K562 (cell line): ENCODE measurements around the gene NXPH4. TPM values are rescaled to one million over a fixed set of nuclear protein-coding genes. Genes with fewer than 3 reads are reported as not detected.

Experiments
- ATAC-seq: fragments of 200-7000 bp; cut with Tn5 transposase; 3 replicates; pipeline ENCODE4 v1.9.1; 2020; ENCODE audit warnings: moderate library complexity
- BruUV-seq: library from RNA; stranded (reverse); fragments of 400-500 nt; replicated peaks from 2 replicates; lab custom pipeline; 2021; lab: Mats Ljungman, UMichigan
- CTCF ChIA-PET: fragments of 300-600 bp; formaldehyde crosslinking; extraction: SDS; loops from one replicate; lab custom pipeline; 2021; ENCODE audit warnings: low intra/inter-chr PET ratio; lab: Yijun Ruan, JAX
- POLR2A ChIA-PET: fragments of 300-600, 350-650 bp; sonication (Branson Sonifier 250); formaldehyde crosslinking; extraction: SDS; loops from one replicate; lab custom pipeline; 2021; ENCODE audit warnings: antibody characterized with exemption, inconsistent platforms; lab: Yijun Ruan, JAX
- DNase-seq, 4 experiments: peaks; one replicate each; pipeline versions ENCODE4 v3.0.0 to v3.0.0-alpha.2; 2011 to 2018; ENCODE audit warnings: low spot score in 3 of 4, mixed read lengths in 3 of 4; ENCODE audit errors: extremely low read depth in 1 of 4
- FAIRE-seq: peaks from 2 replicates; lab custom pipeline; 2011; peaks lifted over from hg19 to GRCh38; lab: Jason Lieb, UNC
- H2AFZ ChIP-seq: 2 replicates; pipeline ENCODE4 v1.6.0; 2011; ENCODE audit warnings: low read depth, low read length, control low read depth, inconsistent platforms
- H3K27ac ChIP-seq: fragments of 200-600 bp; 3 replicates; pipeline ENCODE4 v1.8.0; 2011; ENCODE audit warnings: low read depth, mild to moderate bottlenecking, control low read depth, inconsistent platforms, low read length, moderate library complexity, mixed read lengths; ENCODE audit errors: extremely low read depth
- H3K27me3 ChIP-seq, 2 experiments: fragments of 300-600 bp in 1 of 2; 2 replicates in 1 of 2; 3 replicates in 1 of 2; pipeline versions ENCODE4 v1.6.0 to v1.8.0; 2011; ENCODE audit warnings: inconsistent platforms in 2 of 2, low read length in 2 of 2, mild to moderate bottlenecking in 1 of 2, mixed read lengths in 1 of 2, moderate library complexity in 1 of 2; ENCODE audit not compliant: control insufficient read depth in 2 of 2, insufficient read depth in 2 of 2
- H3K36me3 ChIP-seq: fragments of 300-600 bp; 3 replicates; pipeline ENCODE4 v1.8.0; 2011; ENCODE audit warnings: mild to moderate bottlenecking, low read length, inconsistent platforms; ENCODE audit not compliant: control insufficient read depth, insufficient read depth
- H3K4me1 ChIP-seq, 2 experiments: fragments of 200-600 bp in 1 of 2; replicated peaks in 1 of 2; 2 replicates in 1 of 2; 3 replicates in 1 of 2; pipeline versions ENCODE4 v1.5.1 to v1.8.0; 2011; ENCODE audit warnings: inconsistent platforms in 2 of 2, low read length in 2 of 2, mild to moderate bottlenecking in 1 of 2, mixed read lengths in 1 of 2, moderate library complexity in 1 of 2; ENCODE audit not compliant: control insufficient read depth in 2 of 2, insufficient read depth in 2 of 2
- H3K4me2 ChIP-seq: 2 replicates; pipeline ENCODE4 v1.6.1; 2011; ENCODE audit warnings: low read length, control low read depth, inconsistent platforms, mixed read lengths; ENCODE audit not compliant: insufficient read depth
- H3K4me3 ChIP-seq: fragments of 200-600 bp; sonication (generic), shearing (Covaris generic); 2 replicates; pipeline ENCODE4 v1.5.1; 2016; ENCODE audit warnings: control low read depth, inconsistent platforms
- H3K79me2 ChIP-seq: fragments of 200-600 bp; 3 replicates; pipeline ENCODE4 v1.8.0; 2011; ENCODE audit warnings: low read length, inconsistent platforms; ENCODE audit not compliant: control insufficient read depth, insufficient read depth
- H3K9ac ChIP-seq, 2 experiments: 2 replicates each; pipeline versions ENCODE4 v1.6.0 to v1.6.1; 2011; ENCODE audit warnings: low read depth in 2 of 2, low read length in 2 of 2, control low read depth in 1 of 2, inconsistent platforms in 1 of 2, mild to moderate bottlenecking in 1 of 2, mixed read lengths in 1 of 2; ENCODE audit not compliant: insufficient read depth in 1 of 2
- H3K9me1 ChIP-seq: one replicate; pipeline ENCODE4 v1.6.0; 2011; ENCODE audit warnings: inconsistent platforms, mild to moderate bottlenecking, low read length, moderate library complexity; ENCODE audit not compliant: control insufficient read depth, insufficient read depth
- H3K9me3 ChIP-seq: replicated peaks from 2 replicates; pipeline ENCODE4 v1.5.1; 2011; ENCODE audit warnings: low read depth, low read length, inconsistent platforms; ENCODE audit not compliant: control insufficient read depth, insufficient read depth
- H4K20me1 ChIP-seq: replicated peaks from 2 replicates; pipeline ENCODE4 v1.6.1; 2011; ENCODE audit warnings: low read length, inconsistent platforms, mixed read lengths; ENCODE audit not compliant: control insufficient read depth, insufficient read depth
- GTF3C2 ChIP-seq: IDR thresholded peaks from 3 replicates; pipeline ENCODE4 v1.6.1; 2011; ENCODE audit warnings: borderline replicate concordance, mild to moderate bottlenecking, moderate library complexity; ENCODE audit not compliant: insufficient read length; ENCODE audit errors: extremely low read depth
- NFIC ChIP-seq: fragments of 450-650 bp; IDR thresholded peaks from 2 replicates; pipeline ENCODE4 v1.6.1; 2017; ENCODE audit warnings: mild to moderate bottlenecking, inconsistent platforms
- WGBS: fragments of 100-300 bp; shearing (Covaris generic); methylation state at CpG from one replicate; pipeline ENCODE4 v1.1.6; 2016; ENCODE audit warnings: low coverage, mixed read lengths; ENCODE audit not compliant: insufficient coverage; ENCODE audit errors: missing lambda C conversion rate; 5-methylcytosine and 5-hydroxymethylcytosine counted together
- in situ Hi-C: fragments of 300-500 bp; cut with MboI; formaldehyde crosslinking; loops from 4 replicates; pipeline ENCODE4 v1.15.0; 2018; ENCODE audit warnings: inconsistent platforms, mixed read lengths
- intact Hi-C: fragments of 100-400 bp; cut with micrococcal nuclease; formaldehyde crosslinking; loops from 2 replicates; pipeline ENCODE4 v1.14.2; 2022
- polyA plus RNA-seq, 8 experiments: library from polyadenylated mRNA; depleted of rRNA in 4 of 8; stranded (reverse) in 5 of 8; unstranded in 3 of 8; fragments of >200 nt; fragmentation: Nextera tagmentation in 2 of 8; fragmentation: Illumina TruSeq in 1 of 8; extraction: Ambion mirVana in 2 of 8; extraction: Trizol in 1 of 8; gene quantifications; 2 replicates each; pipeline versions ENCODE4 v1.2.1 to v1.2.3, GENCODE V29; 2011 to 2014; ENCODE audit warnings: inconsistent platforms in 1 of 8, missing spikeins in 1 of 8
- total RNA-seq, 7 experiments: library from RNA; depleted of rRNA in 6 of 7; stranded (reverse); fragments of >200 nt in 6 of 7; fragmentation: Illumina TruSeq in 2 of 7; extraction: Trizol in 2 of 7; gene quantifications; 2 replicates each; pipeline versions ENCODE4 v1.2.1 to v1.2.3, GENCODE V29; 2011 to 2021; ENCODE audit warnings: low replicate concordance in 1 of 7

Gene NXPH4
- total and polyA plus RNA-seq, 9 of the 15 experiments (the other 6 are each of a cell fraction or from before 2014, with no cell fraction given): 0.49 to 2.7 (median 1.1) TPM; not detected in 4

- DNase-seq (no peak), ATAC-seq (no peak), FAIRE-seq (peak; percentile 6)
- no TSS peak for BruUV-seq
- Histone ChIP-seq H3K4me1 (peaks cover 0 to 37% of the 10 kb centered on the region in 2 experiments; a peak in 3 of 5 replicates), H3K9me3 (no peaks in the 10 kb centered on the region), H3K9me1 (peaks cover 5% of the 10 kb centered on the region), H3K4me3 (no peak overlapping the region), H3K36me3 (no peaks in the 10 kb centered on the region), H3K27me3 (peaks cover 40 to 80% of the 10 kb centered on the region in 2 experiments), H3K79me2 (no peaks in the 10 kb centered on the region), H3K27ac (no peak overlapping the region), H3K4me2 (no peak overlapping the region), H3K9ac (no peak overlapping the region), H2AFZ (no peak overlapping the region), H4K20me1 (peaks cover 17% of the 10 kb centered on the region; the same call in 1 of the 2 replicates)
- in situ Hi-C loops (loop anchor here (10.0 kb wide), 1 partner anchor 433 kb away; the partner anchor contains the start of gene PRIM1), intact Hi-C loops (no loop called here)
- POLR2A ChIA-PET: interaction anchor here (0.6 to 1.6 kb wide), 7 partner anchors 12 to 436 kb away, joined by 3 to 6 read pairs (median 3); partner anchors contain the start of gene STAC3
- TF ChIP-seq NFIC (peak; percentile 85), GTF3C2 (no peak)
- WGBS: 17% methylated on average over 20 of the region's 21 CpGs
- CTCF ChIA-PET: no interaction called here
These were observed 29.1 kb upstream of the NXPH4 start for GRCh38 chr12:57187222-57188089.
